GM12874 (cell line): ENCODE data around the gene IL1RN.

Source experiments
- TF ChIP-seq, protein P1 (sequence below): IDR thresholded peaks from 2 replicates; pipeline ENCODE4 v1.5.1; 2011; ENCODE audit warnings: low read depth, mild to moderate bottlenecking, control low read depth, low read length, moderate library complexity; ENCODE audit not compliant: insufficient read depth

Gene IL1RN

DNA sequence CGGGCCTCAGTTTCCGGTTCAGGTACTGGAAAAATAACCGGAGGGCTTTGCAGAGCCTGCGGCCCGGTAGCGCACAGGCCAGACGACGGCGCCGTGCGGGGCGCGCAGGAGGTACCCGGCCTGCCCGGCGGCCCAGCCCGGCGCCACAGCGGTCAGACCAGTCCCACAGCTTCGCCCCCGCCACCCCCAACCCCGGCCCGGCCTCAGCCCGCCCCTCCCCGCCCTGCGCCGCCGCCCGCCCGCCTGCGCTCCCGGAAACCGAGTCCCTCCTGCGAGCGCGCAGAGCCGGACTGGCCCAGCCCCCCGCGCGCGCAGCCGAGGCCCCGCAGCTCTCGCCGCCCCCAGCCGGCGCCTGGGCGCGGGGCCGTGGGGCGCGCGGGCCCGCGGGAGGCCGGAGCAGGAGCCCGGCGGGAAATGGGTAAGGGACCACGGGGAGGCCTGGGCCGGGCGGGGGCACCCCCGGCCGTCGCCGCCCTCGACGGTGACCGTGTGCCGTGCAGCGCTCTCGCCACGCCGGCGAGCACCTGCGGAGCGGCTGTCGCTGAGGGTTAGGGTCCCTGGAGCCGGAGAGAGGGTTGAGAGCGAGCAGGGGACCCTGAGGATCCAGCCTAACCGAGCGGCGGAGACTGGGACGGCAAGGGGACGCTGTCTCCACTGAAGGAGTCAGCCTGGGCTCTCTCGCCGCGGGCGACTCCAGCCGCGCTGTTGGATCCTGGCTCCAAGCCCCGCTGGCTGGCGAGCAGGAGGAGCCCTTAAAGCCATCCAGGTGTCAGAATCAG is 29.9 kb downstream of the IL1RN start:
- TF ChIP-seq, protein P1, sequence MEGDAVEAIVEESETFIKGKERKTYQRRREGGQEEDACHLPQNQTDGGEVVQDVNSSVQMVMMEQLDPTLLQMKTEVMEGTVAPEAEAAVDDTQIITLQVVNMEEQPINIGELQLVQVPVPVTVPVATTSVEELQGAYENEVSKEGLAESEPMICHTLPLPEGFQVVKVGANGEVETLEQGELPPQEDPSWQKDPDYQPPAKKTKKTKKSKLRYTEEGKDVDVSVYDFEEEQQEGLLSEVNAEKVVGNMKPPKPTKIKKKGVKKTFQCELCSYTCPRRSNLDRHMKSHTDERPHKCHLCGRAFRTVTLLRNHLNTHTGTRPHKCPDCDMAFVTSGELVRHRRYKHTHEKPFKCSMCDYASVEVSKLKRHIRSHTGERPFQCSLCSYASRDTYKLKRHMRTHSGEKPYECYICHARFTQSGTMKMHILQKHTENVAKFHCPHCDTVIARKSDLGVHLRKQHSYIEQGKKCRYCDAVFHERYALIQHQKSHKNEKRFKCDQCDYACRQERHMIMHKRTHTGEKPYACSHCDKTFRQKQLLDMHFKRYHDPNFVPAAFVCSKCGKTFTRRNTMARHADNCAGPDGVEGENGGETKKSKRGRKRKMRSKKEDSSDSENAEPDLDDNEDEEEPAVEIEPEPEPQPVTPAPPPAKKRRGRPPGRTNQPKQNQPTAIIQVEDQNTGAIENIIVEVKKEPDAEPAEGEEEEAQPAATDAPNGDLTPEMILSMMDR: no peak

DNA sequence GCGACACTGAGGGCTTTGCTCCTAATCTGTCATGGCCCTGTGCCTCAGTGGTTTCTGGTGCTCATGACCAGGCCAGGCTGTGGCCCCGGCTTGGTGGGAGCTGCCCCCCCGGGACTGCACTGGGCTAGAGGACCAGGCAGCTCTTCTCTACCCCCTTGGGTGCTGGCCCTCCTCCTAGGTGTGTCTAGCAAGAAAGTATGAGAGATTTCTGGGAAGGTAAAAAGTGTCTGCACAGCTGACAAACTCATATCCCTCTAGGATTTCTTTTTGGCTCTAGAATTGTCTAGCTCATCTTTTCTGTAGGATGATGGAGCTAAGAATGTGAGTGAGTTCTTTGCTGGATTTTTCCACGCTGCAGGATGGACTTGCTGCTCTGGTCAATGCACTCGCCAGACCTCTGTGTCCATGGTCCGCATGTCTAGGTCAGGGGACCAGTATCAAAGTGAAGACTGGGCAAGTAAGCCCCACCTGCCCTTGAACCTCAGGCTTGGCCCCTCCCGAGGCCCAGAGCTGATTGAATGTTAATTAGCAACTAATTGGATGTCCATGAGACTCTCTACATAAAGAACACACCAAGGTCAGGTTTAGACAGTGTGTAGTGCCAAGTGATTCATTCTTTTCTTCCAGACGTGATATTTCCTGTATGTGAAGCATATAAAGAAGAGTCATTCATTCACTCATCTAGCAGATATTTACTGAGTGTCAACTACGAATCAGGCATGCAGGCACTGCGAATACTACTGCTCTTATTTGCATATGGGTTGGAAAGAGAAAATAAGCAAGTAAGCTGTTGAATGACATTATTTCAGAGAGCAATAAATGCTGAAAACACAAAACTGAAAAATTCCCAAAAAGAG is 30.7 kb downstream of the IL1RN start:
- TF ChIP-seq, protein P1: no peak

DNA sequence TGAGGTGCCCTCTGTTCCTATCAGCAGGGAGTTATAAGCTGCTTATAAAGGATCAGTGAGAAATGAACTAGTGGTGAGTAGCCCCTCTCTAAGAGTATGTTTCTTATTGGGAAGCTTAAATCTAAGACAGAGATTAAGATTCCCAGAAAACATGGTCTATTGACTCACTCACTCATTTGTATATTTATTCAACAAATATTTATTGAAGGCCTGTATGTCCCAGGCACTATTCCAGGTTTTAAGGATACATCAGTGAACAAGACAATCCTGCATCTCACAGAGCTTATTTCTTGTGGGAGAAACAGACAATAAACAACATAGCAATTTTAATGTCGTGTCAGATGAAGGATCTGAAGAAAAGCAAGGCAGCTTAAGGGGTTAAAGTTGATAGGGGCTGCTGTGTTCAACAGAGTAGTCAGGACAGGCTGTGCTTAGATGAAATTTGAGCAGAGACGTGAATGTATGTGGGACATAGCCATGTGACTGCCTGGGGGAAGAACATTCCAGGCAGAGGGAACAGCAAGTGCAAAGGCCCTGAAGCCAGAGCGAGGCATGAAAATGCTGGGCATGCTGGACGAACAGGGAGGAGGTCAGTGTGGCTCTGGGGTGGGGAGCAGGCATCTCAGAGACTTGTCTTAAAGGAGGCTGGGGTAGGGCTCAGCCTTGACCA is 31.6 kb downstream of the IL1RN start:
- TF ChIP-seq, protein P1: no peak

DNA sequence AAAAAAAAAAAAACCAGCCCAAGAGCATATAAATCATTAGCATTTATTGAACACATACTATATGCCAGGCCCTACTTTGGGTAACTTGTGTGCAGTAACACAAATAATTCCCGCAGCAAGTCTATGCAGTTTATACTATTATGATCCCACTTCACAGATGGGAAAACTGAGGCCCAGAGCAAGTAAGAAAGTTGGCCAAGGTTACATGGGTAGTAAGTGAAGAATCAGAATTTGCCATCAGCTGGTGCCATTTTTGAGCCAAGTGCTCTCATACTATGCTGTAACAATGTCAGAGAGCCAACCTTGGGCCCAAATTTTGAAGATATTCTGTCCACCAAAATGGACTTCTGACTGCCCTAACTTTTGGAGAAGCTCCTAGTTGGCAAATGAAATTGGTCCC is 32.9 kb downstream of the IL1RN start:
- TF ChIP-seq, protein P1: no peak

DNA sequence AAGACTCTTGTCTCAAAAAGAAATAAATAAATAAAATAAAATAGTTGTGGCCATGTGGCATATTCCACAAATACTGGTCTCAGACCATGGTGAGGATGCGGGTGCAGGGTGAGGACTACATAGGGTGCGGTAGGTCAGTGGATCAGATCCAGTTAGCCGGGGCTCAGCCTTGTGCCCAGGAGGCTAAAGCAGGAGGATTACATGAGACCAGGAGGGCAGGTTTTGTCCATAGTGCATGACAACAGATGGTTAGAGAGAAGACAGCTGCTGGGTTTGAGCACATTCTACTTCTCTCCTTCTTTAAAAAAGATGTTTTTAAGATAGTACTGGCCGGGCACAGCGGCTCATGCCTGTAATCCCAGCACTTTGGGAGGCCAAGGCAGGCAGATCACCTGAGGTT is 33.6 kb downstream of the IL1RN start:
- TF ChIP-seq, protein P1: no peak

DNA sequence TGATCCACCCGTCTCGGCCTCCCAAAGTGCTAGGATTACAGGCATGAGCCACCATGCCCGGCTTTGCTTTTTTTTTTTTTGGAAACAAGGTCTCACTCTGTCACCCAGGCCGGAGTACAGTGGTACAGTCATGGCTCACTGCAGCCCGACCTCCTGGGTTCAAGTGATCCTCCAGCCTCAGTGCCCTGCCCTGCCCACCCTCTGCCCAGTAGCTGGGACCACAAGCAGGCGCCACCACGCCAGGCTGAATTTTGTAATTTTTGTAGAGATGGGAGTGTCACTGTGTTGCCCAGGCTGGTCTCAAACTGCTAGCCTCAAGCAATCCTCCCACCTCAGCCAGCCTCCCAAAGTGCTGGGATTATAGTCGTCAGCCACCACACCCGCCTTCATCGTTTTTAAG is 34.8 kb downstream of the IL1RN start:
- TF ChIP-seq, protein P1: no peak

DNA sequence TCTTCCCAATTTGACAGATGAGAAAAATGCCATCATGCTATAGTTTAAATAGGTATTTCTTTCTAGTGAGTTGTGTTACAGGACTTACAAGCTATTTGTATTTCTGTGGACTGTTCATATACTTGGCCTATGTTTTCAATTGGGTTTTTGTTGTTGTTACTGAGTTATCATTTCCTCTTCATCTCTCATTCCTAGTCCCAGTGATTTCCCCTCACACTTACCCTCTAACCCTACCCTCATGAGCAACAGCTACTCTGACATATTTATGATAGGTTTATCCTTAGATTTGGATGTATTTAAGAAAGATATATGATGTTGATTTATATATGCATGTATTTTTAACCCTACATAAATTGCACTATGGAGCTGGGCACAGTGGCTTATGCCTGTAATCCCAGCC is 35.5 kb downstream of the IL1RN start:
- TF ChIP-seq, protein P1: no peak
